Measurements from ENCODE around the gene SERPINB3.
"Not testable (repeated sequence)": the region's sequence is repeated elsewhere in the genome, so short reads cannot be mapped to it uniquely, and the experiment has no call there.

SERPINB3 gene

DNA sequence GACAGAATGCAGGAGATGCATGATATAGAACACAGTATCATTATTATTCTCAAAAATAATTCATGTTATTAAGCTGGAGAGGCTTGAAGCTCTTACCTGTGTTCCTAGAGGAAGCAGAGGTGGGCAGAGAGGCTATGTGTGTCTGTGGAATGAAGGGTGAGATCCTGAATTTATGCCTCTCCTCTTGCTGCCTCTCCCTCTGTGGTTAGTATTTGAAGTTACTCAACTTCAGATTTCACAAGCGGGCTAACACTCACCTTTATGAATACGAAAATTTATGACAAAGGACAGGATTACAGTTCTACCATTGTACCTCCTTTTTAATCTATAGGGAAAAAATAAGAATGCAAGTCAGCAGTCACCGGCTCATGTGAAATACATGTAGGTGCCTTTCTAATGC lies at the start of gene SERPINB3:
SERPINB3 (minus strand) TSS at position 144 of the 400 bp plus-strand sequence. CDS start 677 bp downstream, outside the sequence.
- not testable (repeated sequence) for DNase-seq (ENCODE audit: low read depth)

- no peak for DNase-seq (ENCODE audit: low read depth)
These were observed 47.0 kb upstream of the SERPINB3 start for GRCh38 chr18:63708650-63709049.

GRCh38 chr18:63707816-63708215 lies 46.1 kb upstream of the SERPINB3 start:
- DNase-seq (ENCODE audit: low read depth), result no peak

GRCh38 chr18:63705401-63705800 lies 43.7 kb upstream of the SERPINB3 start:
- no peak for DNase-seq (ENCODE audit: low read depth)

- no peak for DNase-seq (ENCODE audit: low read depth)
These were observed 41.0 kb upstream of the SERPINB3 start, which contains the start of gene SERPINB11 for GRCh38 chr18:63702660-63703059. SERPINB11 (plus strand) TSS chr18:63702960; CDS start chr18:63710194, 7,234 bp downstream.

- DNase-seq (ENCODE audit: low read depth), result no peak
These were observed 40.3 kb upstream of the SERPINB3 start for GRCh38 chr18:63701952-63702351.

- DNase-seq (ENCODE audit: low read depth), result no peak
These were observed 38.8 kb upstream of the SERPINB3 start for GRCh38 chr18:63700501-63700900.

DNA sequence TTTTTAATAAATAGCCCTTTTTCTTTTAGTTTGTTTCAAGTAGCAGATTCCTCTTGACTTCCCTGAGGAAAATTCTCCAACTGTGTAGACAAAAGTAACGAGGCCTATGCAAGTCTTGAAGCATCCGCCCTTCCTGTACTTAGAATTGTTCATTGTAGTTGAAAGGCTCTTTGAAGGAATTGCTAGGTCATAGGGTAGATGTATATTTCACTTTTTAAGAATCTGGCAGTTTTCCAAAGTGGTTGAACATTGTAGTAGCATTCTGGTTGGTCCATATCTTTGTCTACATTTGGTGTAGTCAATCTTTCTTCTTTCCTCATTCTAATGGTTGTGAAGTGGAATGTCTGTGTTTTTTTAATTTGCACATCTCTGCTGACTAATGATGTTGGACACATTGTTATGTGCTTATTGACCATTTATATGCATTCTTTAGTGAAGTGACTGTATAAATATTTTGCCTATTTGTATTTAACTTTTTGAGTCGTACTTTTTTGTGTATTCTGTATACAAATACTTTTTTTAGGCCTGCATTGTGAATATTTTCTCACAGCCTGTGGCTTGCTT lies 35.5 kb upstream of the SERPINB3 start:
- no peak for DNase-seq (ENCODE audit: low read depth)

GRCh38 chr18:63689064-63689463 lies 27.4 kb upstream of the SERPINB3 start:
- DNase-seq (ENCODE audit: low read depth), result no peak

GRCh38 chr18:63686871-63687270 lies 25.2 kb upstream of the SERPINB3 start:
- no peak for DNase-seq (ENCODE audit: low read depth)

GRCh38 chr18:63684718-63685117 lies 23.0 kb upstream of the SERPINB3 start:
- DNase-seq (ENCODE audit: low read depth), result no peak

GRCh38 chr18:63683890-63684289 lies 22.2 kb upstream of the SERPINB3 start:
- DNase-seq (ENCODE audit: low read depth), result no peak

DNA sequence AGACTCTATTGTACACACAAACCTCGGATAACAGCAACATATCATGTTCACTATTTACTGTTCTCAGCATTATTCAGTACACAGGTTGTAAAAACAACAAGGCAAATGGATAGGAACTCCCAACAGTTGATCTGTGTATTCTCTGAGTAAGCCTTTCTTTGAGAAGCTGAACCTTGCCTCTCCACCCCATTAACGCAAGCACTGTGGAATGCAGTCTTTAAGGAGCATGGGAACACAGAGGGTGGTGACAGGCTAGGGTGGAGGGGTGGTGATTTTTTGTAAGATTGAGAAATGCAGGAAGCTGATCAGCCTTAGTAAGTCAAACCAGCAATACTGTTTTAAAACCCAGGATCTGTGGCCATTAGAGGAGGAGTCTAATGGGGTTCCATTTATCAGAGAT lies 21.5 kb upstream of the SERPINB3 start:
- no peak for DNase-seq (ENCODE audit: low read depth)

DNA sequence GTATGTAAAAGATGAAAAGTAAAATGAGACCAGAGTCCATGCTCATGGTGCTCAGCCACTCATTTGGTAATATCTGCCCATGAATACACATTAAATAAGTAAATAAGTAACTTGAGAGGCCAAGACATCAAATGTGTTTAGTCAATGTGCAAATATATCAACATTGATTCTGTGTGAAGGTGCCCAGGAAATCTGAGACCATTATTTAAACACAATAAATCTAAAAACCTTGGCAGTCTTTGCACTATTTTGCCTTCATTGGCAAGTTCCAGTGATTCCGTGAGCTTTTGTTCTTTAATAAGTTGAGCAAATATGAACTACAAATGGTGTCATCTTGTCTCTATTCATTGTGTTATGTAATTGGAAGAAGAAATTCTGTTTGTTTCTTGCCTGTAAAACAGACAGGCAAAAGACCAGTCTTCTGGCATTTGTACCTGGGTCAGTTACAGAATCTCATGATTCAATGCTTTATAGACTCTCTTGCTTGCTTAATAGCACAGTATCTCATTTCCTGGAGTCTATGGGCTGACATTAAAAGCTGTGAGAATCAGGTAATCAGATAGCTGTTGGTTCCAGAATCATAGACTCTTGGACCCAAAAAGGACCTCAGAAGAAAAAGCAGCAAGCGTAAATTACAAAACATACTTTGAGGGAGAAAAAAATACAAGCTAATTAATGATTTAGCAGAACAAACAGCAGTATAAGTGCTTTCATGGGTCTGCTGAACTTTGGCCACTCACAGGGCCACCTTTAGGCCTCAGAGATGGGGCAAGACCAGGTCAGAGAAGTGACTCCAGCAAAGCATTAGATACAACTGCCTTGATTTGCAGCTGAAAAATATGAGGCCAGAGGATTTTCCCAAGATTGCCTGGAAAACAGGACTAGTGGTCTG lies 20.0 kb upstream of the SERPINB3 start:
- no peak for DNase-seq (ENCODE audit: low read depth)

DNA sequence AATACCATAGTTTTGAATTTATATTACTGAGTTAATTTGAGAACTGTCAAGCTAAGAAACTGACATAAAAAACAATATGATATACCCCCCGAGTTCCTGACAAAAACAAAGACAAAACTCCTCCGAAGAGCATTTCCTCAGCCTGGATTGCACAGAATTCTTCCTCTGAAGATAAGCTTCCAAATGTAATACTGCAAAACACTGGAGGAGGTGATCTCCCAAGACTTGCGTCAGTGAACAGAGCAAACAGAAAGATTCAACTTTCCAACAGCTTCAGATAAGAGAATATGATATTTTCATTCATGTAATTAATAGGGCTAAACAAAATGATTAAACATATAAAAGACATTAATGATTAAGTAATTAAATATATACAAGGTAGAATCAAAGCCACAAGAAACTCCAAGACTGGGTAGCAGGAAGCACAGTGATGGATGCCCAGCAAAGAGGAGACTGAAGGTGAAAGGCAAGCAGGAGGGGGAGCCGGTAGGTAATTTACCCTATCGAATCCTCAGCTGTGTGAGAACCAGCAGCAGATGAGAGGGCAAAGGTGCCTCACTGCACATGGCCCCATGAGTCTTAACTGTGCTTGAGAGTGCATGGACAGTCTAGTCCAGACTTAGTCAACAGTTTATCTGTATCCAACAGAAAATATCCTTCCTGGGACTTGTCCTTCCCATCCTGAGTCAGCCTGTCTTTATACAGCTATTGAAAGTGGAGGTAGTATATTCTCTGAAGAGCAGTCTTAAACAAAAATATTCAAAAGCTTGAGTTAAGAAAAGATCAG lies 18.3 kb upstream of the SERPINB3 start:
- DNase-seq (ENCODE audit: low read depth), result no peak

DNA sequence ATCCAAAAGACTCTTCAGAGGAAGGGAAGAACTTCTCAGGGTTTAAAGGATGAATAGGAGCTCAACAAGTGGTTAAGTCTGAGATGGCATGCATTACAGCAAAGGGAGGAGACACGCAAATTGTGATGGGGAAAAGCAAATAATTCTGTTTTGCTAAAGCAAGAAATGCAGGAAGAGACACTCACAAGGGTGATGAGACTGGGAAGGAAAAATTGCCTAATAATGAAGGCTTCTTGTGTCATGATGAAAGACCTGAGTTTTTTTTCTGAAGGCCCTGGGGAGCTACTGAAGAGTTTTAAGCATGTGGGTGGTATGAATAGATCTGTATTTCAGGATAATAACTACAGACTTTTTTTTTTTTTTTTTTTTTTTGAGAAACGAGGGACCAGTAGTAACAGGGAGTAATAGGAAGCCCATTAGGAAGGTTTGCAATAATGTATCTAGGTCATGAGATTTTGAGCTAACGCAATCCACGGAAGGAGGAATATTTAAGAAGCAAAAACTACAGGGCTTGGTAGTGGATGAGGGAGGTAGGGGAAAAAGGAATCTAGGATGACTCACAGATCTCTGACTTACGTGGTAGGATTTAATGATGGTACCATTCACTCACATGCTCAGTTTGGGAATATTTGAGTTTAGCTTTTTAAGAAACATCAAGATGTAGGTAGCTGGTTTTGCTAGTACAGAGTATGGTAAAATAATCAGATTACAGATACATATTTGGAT lies 16.0 kb upstream of the SERPINB3 start:
- no peak for DNase-seq (ENCODE audit: low read depth)

DNA sequence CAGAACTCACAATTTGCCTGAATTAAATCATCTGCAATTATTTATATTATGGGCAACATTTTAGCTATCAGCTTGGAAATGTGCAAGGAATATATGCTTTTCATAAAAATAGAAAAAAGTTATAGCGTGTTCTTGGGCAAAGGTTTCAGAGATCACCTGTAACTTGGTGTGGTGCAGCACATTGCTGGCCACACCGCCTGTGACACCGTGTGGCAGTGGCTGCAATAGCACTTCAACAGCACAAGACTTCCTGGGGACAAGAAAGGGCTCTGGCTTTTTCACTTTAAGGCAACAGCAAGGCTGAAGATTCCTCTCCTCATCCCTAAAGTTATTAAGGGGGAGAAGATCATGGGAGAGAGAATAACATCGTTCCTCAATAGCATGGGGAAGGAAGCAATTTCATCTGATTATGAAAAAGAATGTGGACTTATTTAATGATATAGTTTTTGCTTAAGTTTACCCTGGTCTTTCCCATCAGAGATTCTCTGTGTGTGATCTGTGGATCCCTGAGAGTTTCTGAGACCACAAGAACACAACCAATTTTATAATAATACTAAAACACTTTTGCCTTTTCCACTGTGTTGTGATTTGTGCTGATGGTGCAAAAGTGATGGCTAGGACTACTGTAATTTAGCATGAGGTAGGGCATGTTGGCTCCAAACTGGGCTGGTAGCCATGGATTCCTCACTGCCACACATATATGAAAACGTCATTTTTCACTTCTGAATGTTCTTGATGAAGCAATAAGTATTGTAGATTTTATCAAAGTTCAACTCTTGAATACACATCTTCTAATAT lies 15.0 kb upstream of the SERPINB3 start:
- DNase-seq (ENCODE audit: low read depth), result no peak

GRCh38 chr18:63664571-63664970 lies 2.9 kb upstream of the SERPINB3 start:
- no peak for DNase-seq (ENCODE audit: low read depth)

DNA sequence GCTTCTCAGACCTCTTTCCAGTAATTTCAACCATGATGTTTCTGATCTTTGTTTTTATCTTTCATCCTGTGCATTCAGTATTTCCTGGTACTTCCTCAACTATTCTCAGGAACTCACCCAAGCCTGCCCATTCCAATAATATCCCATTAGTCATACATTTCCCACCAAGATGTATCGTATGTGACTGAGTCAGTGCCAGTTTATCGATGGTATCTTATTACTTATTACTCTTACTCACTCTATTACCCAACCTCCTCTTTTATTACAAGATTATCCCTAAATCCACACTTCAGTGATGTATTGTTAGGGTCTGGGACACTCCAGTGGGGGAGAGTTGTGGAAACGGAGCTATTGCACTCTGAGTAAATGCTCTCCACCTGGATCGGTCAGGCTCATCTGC lies 2.8 kb downstream of the SERPINB3 start:
- not testable (repeated sequence) for DNase-seq (ENCODE audit: low read depth)

DNA sequence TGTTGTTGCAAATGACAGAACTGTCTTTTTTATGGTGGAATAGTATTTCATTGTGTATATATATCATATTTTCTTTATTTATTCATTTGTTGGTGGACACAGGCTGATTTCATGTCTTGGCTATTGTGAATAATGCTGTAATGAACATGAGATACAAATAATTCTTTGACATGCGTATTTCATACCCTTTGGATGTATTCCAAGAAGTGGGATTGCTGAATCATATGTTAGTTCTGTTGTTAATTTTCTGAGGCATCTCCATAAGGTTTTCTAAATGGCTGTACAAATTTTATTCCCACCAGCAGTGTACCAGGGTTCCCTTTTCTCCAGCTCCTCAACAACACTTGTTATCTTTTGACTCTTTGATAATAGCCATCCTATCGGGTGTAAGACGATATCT lies 11.4 kb downstream of the SERPINB3 start:
- DNase-seq (ENCODE audit: low read depth), result not testable (repeated sequence)

DNA sequence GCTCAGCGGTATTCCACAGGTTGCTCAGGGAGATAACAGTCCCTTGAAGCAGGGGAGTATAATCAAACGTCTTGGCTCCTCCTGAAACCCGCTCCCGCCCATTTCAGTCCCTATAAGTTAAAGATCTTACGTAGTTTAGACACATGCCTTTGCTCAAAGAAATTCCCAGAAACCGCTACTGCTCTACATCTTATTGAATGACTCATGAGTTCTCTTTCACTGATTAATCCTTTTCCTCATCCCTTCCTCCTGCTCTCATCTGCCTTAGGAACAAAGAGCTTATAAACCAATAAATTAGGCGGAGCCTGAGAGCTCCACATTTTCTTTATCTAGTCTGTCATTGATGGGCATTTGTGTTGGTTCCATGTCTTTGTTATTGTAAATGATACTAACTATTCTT lies 13.5 kb downstream of the SERPINB3 start:
- DNase-seq (ENCODE audit: low read depth), result no peak

All from stimulated activated CD8-positive, alpha-beta memory T cell treated with anti-CD3 and anti-CD28 coated beads, Interleukin-15, amount 100 ng/mL, for 1 hour (primary cell).